ENCODE measurements around the gene PCDHGB3. TPM values are rescaled to one million over a fixed set of nuclear protein-coding genes. Genes with fewer than 3 reads are reported as not detected.
"Not testable (repeated sequence)": the region's sequence is repeated elsewhere in the genome, so short reads cannot be mapped to it uniquely, and the experiment has no call there.

PCDHGB3 gene
- total and polyA plus RNA-seq, 10 of the 15 experiments (the other 5 are each of a cell fraction or from before 2014, with no cell fraction given): 0.12 to 0.50 (median 0.20) TPM; not detected in 4

- peak; percentile 55 for TF ChIP-seq RAD21 (IDR thresholded peaks at IDR 0.05; ENCODE audit: insufficient read depth, low read depth, low read length)
- no peak for TF ChIP-seq ZNF24 (IDR thresholded peaks at IDR 0.05)
- no peak for TF ChIP-seq BCLAF1 (IDR thresholded peaks at IDR 0.05)
Observed at GRCh38 chr5:141330299-141331080, 39.6 kb upstream of the PCDHGB3 start, which contains the start of gene PCDHGA1 (continued).

GRCh38 chr5:141332571-141332970, 37.5 kb upstream of the PCDHGB3 start:
- H3K27ac ChIP-seq (ENCODE audit: control insufficient read depth, insufficient read depth); DNase-seq (ENCODE audit: low read depth, low spot score); BruUV-seq (replicated peaks); H3K9ac ChIP-seq (ENCODE audit: control insufficient read depth, insufficient read depth, low read length); H3K4me2 ChIP-seq (ENCODE audit: control insufficient read depth, insufficient read depth); SMC1A ChIA-PET (ENCODE audit: uncharacterized antibody, unreplicated experiment); POLR2A ChIA-PET; in situ Hi-C loops (cut with MboI); ATAC-seq; FAIRE-seq; H3K9me3 ChIP-seq (replicated peaks; ENCODE audit: control insufficient read depth, insufficient read depth, low read length); H3K4me3 ChIP-seq; H3K27me3 ChIP-seq (replicated peaks in 1 of 2; ENCODE audit: control insufficient read depth in 2 of 2, insufficient read depth in 2 of 2, low read length in 1 of 2); H3K36me3 ChIP-seq (ENCODE audit: control insufficient read depth in 2 of 2, insufficient read depth in 2 of 2, low read length in 1 of 2); H3K4me1 ChIP-seq (ENCODE audit: control insufficient read depth, insufficient read depth, low read length); H3K79me2 ChIP-seq (ENCODE audit: control insufficient read depth, insufficient read depth, low read length); H2AFZ ChIP-seq (ENCODE audit: control insufficient read depth, low read depth, low read length); H4K20me1 ChIP-seq (ENCODE audit: control insufficient read depth, insufficient read depth); RAD21 ChIA-PET (ENCODE audit: unreplicated experiment); intact Hi-C loops (cut with micrococcal nuclease; ENCODE audit: unreplicated experiment): not testable (repeated sequence)
- 87% methylated on average over 30 of the region's 39 CpGs for WGBS (ENCODE audit: insufficient coverage, insufficient replicate concordance, low lambda C conversion rate, missing lambda C conversion rate)
- CTCF ChIA-PET: interaction anchor here (1.3 kb wide), 1 partner anchor 13 kb away, joined by 4 read pairs; no protein-coding TSS in a partner anchor
